AG04450 (cell line): Measurements from ENCODE around the gene PDE3A. TPM values are rescaled to one million over a fixed set of nuclear protein-coding genes. Genes with fewer than 3 reads are reported as not detected.
"Not testable (repeated sequence)": the region's sequence is repeated elsewhere in the genome, so short reads cannot be mapped to it uniquely, and the experiment has no call there.

Experiments used
- CTCF ChIA-PET: fragments of 300-600, 350-600 bp; formaldehyde crosslinking; extraction: SDS; loops from one replicate; lab custom pipeline; 2022; ENCODE audit warnings: antibody characterized with exemption, inconsistent platforms; lab: Charles Lee
- POLR2A ChIA-PET: fragments of 350-600 bp; formaldehyde crosslinking; extraction: SDS; loops from one replicate; lab custom pipeline; 2021; ENCODE audit warnings: antibody characterized with exemption, inconsistent platforms; lab: Yijun Ruan, JAX
- DNase-seq: peaks from one replicate; pipeline ENCODE4 v3.0.0-alpha.2; 2011; ENCODE audit warnings: low read depth, low spot score
- H3K27ac ChIP-seq: one replicate; pipeline ENCODE4 v1.5.1; 2012; ENCODE audit warnings: low read depth, low read length, control low read depth
- H3K27me3 ChIP-seq: one replicate; pipeline ENCODE4 v1.6.0; 2012; ENCODE audit warnings: low read length; ENCODE audit not compliant: control insufficient read depth, insufficient read depth
- H3K4me3 ChIP-seq: 2 replicates; pipeline ENCODE4 v1.5.1; 2011; ENCODE audit warnings: mild to moderate bottlenecking, low read depth, low read length, control low read depth
- H3K9me3 ChIP-seq: 2 replicates; pipeline ENCODE4 v1.5.1; 2012; ENCODE audit warnings: low read length; ENCODE audit not compliant: control insufficient read depth, insufficient read depth
- polyA plus RNA-seq: library from polyadenylated mRNA; depleted of rRNA; stranded (reverse); fragments of >200 nt; gene quantifications from 2 replicates; pipeline ENCODE4 v1.2.3, GENCODE V29; 2011
- TF ChIP-seq, protein P1 (sequence below): IDR thresholded peaks from 2 replicates; pipeline ENCODE4 v1.5.1; 2011; ENCODE audit warnings: low read depth, low read length, control low read depth, inconsistent platforms

Gene PDE3A
- polyA plus RNA-seq, 1 experiment = 0.10 TPM

DNA sequence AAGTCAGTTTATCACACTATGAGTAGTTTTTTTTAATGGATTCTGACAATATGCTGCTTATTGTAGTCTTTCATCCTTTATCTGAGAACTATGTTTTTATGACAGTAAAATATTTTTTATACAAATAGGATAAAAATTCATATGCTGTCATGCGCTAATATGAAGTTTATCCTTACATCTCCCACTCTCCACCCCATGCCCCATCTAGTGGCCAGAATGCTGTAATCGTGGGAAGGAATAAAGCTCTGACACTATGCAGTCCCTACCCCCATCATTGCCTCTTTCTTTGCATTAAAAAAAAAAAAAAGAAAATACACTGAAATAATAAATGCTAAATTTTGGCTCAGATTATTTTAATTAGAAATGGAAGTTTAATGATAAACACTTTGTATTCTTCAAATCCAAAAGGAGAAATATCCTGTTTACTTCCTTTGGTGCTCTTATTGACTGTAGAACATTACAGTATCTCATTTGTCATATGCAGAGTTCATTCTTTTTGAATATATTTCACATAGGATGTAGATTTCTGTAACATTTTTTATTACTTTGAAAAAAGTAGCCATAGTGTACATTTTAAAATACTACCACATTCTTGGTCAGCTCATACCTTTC lies 180.9 kb downstream of the PDE3A start:
- no peak overlapping the region for H3K4me3 ChIP-seq
- peaks cover 7% of the 10 kb centered on the region; the same call in 1 of the 2 replicates for H3K9me3 ChIP-seq
- no peak for DNase-seq
- TF ChIP-seq, protein P1, sequence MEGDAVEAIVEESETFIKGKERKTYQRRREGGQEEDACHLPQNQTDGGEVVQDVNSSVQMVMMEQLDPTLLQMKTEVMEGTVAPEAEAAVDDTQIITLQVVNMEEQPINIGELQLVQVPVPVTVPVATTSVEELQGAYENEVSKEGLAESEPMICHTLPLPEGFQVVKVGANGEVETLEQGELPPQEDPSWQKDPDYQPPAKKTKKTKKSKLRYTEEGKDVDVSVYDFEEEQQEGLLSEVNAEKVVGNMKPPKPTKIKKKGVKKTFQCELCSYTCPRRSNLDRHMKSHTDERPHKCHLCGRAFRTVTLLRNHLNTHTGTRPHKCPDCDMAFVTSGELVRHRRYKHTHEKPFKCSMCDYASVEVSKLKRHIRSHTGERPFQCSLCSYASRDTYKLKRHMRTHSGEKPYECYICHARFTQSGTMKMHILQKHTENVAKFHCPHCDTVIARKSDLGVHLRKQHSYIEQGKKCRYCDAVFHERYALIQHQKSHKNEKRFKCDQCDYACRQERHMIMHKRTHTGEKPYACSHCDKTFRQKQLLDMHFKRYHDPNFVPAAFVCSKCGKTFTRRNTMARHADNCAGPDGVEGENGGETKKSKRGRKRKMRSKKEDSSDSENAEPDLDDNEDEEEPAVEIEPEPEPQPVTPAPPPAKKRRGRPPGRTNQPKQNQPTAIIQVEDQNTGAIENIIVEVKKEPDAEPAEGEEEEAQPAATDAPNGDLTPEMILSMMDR = peak; percentile 89
- ChIA-PET POLR2A (no interaction called here), CTCF (interaction anchor here (0.6 to 5.5 kb wide), 42 partner anchors 9 to 867 kb away, joined by 3 to 44 read pairs (median 4); partner anchors contain the start of gene PDE3A)
- H3K27me3 ChIP-seq = no peaks in the 10 kb centered on the region
- H3K27ac ChIP-seq = no peak overlapping the region

DNA sequence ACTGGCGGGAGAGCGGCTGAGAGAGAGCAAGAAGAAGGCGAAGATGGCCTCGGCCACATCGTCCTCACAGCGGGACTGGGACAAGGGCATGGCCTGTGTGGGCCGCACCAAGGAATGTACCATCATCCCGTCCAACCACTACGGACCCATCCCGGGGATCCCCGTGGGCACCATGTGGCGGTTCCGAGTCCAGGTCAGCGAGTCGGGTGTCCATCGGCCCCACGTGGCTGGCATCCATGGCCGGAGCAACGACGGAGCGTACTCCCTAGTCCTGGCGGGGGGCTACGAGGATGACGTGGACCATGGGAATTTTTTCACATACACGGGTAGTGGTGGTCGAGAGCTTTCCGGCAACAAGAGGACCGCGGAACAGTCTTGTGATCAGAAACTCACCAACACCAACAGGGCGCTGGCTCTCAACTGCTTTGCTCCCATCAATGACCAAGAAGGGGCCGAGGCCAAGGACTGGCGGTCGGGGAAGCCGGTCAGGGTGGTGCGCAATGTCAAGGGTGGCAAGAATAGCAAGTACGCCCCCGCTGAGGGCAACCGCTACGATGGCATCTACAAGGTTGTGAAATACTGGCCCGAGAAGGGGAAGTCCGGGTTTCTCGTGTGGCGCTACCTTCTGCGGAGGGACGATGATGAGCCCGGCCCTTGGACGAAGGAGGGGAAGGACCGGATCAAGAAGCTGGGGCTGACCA lies 183.6 kb downstream of the PDE3A start:
- H3K27ac ChIP-seq, H3K9me3 ChIP-seq, POLR2A ChIA-PET, H3K4me3 ChIP-seq, CTCF ChIA-PET, DNase-seq, H3K27me3 ChIP-seq: not testable (repeated sequence)

DNA sequence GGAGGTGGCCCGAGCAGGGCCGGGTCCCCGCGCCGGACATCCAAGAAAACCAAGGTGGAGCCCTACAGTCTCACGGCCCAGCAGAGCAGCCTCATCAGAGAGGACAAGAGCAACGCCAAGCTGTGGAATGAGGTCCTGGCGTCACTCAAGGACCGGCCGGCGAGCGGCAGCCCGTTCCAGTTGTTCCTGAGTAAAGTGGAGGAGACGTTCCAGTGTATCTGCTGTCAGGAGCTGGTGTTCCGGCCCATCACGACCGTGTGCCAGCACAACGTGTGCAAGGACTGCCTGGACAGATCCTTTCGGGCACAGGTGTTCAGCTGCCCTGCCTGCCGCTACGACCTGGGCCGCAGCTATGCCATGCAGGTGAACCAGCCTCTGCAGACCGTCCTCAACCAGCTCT lies 184.2 kb downstream of the PDE3A start:
- POLR2A ChIA-PET, CTCF ChIA-PET, H3K27me3 ChIP-seq, DNase-seq, H3K9me3 ChIP-seq, H3K4me3 ChIP-seq, H3K27ac ChIP-seq: not testable (repeated sequence)

DNA sequence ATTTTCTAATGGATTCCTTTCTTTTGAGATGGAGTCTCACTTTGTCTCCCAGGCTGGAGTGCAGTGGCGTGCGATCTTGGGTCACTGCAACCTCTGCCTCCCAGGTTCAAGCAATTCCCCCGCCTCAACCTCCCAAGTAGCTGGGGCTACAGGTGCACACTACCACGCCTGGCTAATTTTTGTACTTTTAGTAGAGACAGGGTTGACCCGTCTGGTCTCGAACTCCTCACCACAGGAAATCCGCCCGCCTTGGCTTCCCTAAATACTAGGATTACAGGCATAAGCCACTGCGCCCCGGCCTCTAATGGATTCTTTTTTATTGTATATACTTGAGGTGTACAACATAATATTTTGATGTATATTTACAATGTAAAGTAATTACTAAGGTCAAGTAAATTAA lies 186.7 kb downstream of the PDE3A start:
- no peak for DNase-seq
- Histone ChIP-seq H3K4me3 (no peak overlapping the region), H3K27ac (no peak overlapping the region), H3K27me3 (no peaks in the 10 kb centered on the region), H3K9me3 (peaks cover 7% of the 10 kb centered on the region; the same call in 1 of the 2 replicates)
- ChIA-PET CTCF (no interaction called here), POLR2A (no interaction called here)
- TF ChIP-seq, protein P1 = no peak

DNA sequence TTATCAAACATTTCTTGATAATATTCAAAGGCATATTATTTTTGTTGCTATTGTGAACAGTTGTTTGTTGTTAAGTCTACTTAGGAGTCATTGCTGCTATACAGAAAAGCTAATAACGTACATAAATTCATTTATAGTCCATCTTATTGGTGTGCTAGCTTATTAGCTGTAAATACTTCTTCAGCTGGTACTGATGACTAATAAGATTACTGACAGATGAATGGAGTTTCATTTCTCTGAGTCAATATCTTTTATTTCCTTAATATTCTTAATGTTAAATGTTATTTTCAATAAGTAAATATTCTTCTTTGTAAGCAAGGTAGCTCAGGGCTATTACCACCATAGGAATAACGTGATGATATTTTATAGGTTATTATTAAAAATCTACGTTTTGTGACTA lies 187.4 kb downstream of the PDE3A start:
- Histone ChIP-seq H3K4me3 (no peak overlapping the region), H3K27ac (no peak overlapping the region), H3K9me3 (peaks cover 7% of the 10 kb centered on the region; the same call in 1 of the 2 replicates), H3K27me3 (no peaks in the 10 kb centered on the region)
- CTCF ChIA-PET = interaction anchor here (1.0 to 1.1 kb wide), 2 partner anchors 9 to 46 kb away, joined by 3 to 4 read pairs; no protein-coding TSS in a partner anchor
- DNase-seq = no peak
- POLR2A ChIA-PET = no interaction called here
- TF ChIP-seq, protein P1 = no peak

DNA sequence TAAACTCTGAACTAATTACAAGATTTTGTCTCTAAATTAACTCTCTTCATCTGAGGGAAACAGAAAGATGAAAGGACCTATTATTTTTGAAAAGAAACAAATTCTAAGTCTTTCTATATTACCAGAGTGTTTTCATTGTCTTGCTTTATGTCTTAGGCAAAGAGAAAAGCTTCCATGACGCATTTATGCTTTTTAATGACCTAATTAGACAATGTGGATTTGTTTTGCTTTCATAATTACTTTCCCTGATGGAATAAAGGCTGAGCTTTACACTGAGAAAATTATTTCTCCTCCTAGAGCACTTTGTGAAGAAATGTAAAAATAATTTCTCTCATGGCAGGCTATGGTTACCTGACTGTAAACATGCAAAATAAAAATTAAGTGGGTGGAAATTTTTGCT lies 188.8 kb downstream of the PDE3A start:
- ChIA-PET CTCF (no interaction called here), POLR2A (no interaction called here)
- TF ChIP-seq, protein P1 = no peak
- Histone ChIP-seq H3K27ac (no peak overlapping the region), H3K4me3 (no peak overlapping the region), H3K27me3 (no peaks in the 10 kb centered on the region), H3K9me3 (peaks cover 1% of the 10 kb centered on the region; the same call in 1 of the 2 replicates)
- DNase-seq = no peak
